HAP-1 (cell line): ENCODE data around the gene FPR3.

Source experiments
- DNase-seq, 2 experiments: peaks; one replicate each; pipeline ENCODE4 v3.0.0-alpha.2; 2016 to 2020; ENCODE audit warnings: low spot score in 2 of 2
- H3K27me3 ChIP-seq: fragments of 250-450 bp; sonication (Bioruptor Pico); 2 replicates; pipeline ENCODE4 v1.5.1; 2020; ENCODE audit warnings: low read depth, mild to moderate bottlenecking, moderate library complexity
- H3K36me3 ChIP-seq: fragments of 250-450 bp; sonication (Bioruptor Pico); replicated peaks from 2 replicates; pipeline ENCODE4 v1.5.1; 2020; ENCODE audit warnings: mild to moderate bottlenecking
- H3K4me1 ChIP-seq: fragments of 250-450 bp; sonication (Bioruptor Pico); 2 replicates; pipeline ENCODE4 v1.5.1; 2020; ENCODE audit warnings: mild to moderate bottlenecking
- H3K4me3 ChIP-seq: fragments of 250-450 bp; sonication (Bioruptor Pico); 2 replicates; pipeline ENCODE4 v1.5.1; 2020; ENCODE audit warnings: mild to moderate bottlenecking, moderate library complexity
- H3K9me3 ChIP-seq: fragments of 250-450 bp; sonication (Bioruptor Pico); 2 replicates; pipeline ENCODE4 v1.5.1; 2020; ENCODE audit warnings: mild to moderate bottlenecking, moderate library complexity
- in situ Hi-C: fragments of 300-500 bp; cut with MboI; formaldehyde crosslinking; loops from 3 replicates; pipeline ENCODE4 v1.14.3; 2020; ENCODE audit warnings: low sequenced_read_pairs, inconsistent platforms, mixed read lengths

The FPR3 gene, protein sequence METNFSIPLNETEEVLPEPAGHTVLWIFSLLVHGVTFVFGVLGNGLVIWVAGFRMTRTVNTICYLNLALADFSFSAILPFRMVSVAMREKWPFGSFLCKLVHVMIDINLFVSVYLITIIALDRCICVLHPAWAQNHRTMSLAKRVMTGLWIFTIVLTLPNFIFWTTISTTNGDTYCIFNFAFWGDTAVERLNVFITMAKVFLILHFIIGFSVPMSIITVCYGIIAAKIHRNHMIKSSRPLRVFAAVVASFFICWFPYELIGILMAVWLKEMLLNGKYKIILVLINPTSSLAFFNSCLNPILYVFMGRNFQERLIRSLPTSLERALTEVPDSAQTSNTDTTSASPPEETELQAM

DNA sequence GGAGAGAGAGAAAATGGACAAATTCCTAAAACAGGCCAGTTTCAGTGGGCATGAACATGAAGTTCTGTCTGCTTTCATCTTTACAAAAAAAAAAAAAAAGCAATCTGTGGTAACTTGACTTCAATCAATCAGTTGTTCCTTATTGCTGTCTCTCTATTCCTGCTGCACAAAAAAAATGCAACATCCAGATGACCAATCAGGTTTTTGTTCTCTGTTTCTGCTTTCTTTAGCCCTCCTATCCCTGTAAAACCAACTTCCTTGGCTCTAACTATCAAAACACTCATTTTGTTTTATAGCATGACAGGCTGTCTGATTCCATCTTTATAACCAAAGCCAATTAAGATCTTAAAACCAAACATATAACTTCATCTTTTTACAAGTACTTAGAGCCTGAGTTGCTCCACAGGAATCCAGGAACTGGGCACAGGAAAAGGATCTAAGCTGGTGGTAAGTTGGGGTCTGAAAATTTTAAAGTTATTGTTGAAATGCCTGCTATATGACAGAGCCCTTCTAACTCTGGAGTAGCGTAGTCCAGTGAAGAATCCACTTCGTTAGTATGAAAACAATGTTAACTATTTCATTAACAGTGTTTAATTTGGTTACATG, at the start of gene FPR3:
Gene FPR3 (plus strand): TSS at position 273 of the 606 bp plus-strand sequence. CDS start 28,592 bp downstream, outside the sequence.
- H3K4me1 ChIP-seq = no peaks in the 10 kb centered on the region
- in situ Hi-C loops = no loop called here
- H3K9me3 ChIP-seq = no peaks in the 10 kb centered on the region
- no peak for DNase-seq
- H3K36me3 ChIP-seq = no peaks in the 10 kb centered on the region
- no peaks in the 10 kb centered on the region for H3K27me3 ChIP-seq
- no peak within 1 kb of the TSS for H3K4me3 ChIP-seq

GRCh38 chr19:51746731-51747130, 48.2 kb upstream of the FPR3 start:
- Histone ChIP-seq H3K4me1 (no peaks in the 10 kb centered on the region), H3K27me3 (no peaks in the 10 kb centered on the region), H3K36me3 (no peaks in the 10 kb centered on the region), H3K4me3 (no peak overlapping the region), H3K9me3 (no peaks in the 10 kb centered on the region)
- no peak for DNase-seq
- in situ Hi-C loops = no loop called here

DNA sequence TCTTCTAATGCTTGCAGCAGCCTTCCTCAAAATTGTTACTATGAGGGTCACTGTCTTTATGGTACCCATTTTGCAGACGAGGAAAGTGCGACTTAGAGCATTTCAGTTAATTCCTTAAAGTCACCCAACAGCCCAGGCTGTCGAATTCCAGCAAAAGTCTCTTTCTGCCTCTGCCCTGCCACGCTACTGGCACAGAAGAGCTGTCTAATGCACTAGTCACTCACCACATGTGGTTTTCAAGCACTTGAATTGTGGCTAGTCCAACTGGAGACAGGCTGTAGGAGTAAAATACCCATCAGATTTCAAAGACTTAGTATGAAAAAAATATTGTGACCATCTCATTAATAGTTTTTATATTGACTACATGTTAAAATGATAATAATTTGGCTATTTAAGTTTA, 45.0 kb upstream of the FPR3 start:
- Histone ChIP-seq H3K4me3 (no peak overlapping the region), H3K36me3 (no peaks in the 10 kb centered on the region), H3K9me3 (no peaks in the 10 kb centered on the region), H3K27me3 (no peaks in the 10 kb centered on the region), H3K4me1 (no peaks in the 10 kb centered on the region)
- in situ Hi-C loops = no loop called here
- DNase-seq = no peak

GRCh38 chr19:51750400-51751094, 44.4 kb upstream of the FPR3 start:
- H3K4me3 ChIP-seq = no peak overlapping the region
- no peaks in the 10 kb centered on the region for H3K4me1 ChIP-seq
- no peaks in the 10 kb centered on the region for H3K27me3 ChIP-seq
- H3K9me3 ChIP-seq = no peaks in the 10 kb centered on the region
- DNase-seq = no peak
- H3K36me3 ChIP-seq = no peaks in the 10 kb centered on the region
- in situ Hi-C loops = no loop called here

DNA sequence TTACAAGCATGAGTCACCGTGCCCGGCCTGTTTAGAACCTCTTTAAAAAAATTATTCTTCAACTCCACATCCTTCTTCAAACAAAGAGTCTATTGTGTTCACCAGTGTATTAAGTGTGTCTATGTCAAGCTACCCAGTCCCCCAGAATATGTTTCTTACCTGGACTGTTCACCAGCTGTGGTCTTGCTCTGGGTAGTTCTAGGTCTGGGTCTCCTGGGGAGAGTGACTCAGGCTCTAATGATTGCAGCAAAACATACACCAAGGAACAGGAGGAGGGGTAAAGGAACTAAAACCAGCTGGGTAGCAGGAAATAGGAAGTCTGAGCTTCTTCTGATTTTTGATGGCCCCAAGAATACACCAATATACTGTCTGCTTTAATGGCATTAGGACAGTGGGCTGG, 43.3 kb upstream of the FPR3 start, which contains the start of gene FPR1:
Gene FPR1 (minus strand): TSS at position 224 of the 400 bp plus-strand sequence. CDS start 4,884 bp downstream, outside the sequence.
- no peaks in the 10 kb centered on the region for H3K27me3 ChIP-seq
- H3K4me1 ChIP-seq = no peaks in the 10 kb centered on the region
- no peak for DNase-seq
- H3K36me3 ChIP-seq = no peaks in the 10 kb centered on the region
- in situ Hi-C loops = no loop called here
- H3K9me3 ChIP-seq = no peaks in the 10 kb centered on the region
- H3K4me3 ChIP-seq = no peak within 1 kb of the TSS

GRCh38 chr19:51754109-51754508, 40.8 kb upstream of the FPR3 start:
- H3K4me1 ChIP-seq = no peaks in the 10 kb centered on the region
- H3K36me3 ChIP-seq = no peaks in the 10 kb centered on the region
- H3K4me3 ChIP-seq = no peak overlapping the region
- H3K27me3 ChIP-seq = no peaks in the 10 kb centered on the region
- H3K9me3 ChIP-seq = no peaks in the 10 kb centered on the region
- in situ Hi-C loops = no loop called here
- DNase-seq = no peak

DNA sequence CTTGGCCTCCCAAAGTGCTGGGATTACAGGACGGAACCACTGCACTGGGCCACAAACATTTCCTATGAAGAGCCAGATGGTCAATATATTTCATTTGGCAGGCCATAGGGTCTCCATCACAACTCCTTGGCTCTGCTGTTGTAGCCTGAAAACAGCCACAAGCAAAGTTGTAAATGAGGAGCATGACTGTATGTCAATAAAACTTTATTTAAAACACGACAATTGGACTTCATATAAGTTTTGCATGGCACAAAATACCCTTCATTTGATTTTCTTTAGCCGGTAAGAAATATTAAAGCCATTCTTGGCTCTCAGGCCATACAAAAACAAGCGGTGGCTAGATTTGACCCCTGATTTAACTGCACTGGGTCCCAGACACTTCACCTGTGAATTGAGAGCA, 40.2 kb upstream of the FPR3 start:
- Histone ChIP-seq H3K9me3 (no peaks in the 10 kb centered on the region), H3K4me1 (no peaks in the 10 kb centered on the region), H3K27me3 (no peaks in the 10 kb centered on the region), H3K4me3 (no peak overlapping the region), H3K36me3 (no peaks in the 10 kb centered on the region)
- no peak for DNase-seq
- in situ Hi-C loops = no loop called here

DNA sequence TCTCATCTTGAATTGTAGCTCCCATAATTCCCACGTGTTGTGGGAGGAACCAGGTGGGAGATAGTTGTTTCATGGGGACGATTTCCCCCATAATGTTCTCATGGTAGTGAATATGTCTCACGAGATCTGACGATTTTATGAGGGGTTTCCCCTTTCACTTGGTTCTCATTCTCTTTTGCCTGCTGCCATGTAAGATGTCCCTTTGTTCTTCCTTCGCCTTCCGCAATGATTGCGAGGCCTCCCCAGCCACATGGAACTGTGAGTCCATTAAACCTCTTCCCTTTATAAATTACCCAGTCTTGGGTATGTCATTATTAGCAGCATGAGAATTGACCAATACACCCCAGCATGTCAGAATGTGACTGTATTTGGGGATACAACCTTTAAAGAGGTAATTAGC, 39.4 kb upstream of the FPR3 start:
- no peaks in the 10 kb centered on the region for H3K4me1 ChIP-seq

DNA sequence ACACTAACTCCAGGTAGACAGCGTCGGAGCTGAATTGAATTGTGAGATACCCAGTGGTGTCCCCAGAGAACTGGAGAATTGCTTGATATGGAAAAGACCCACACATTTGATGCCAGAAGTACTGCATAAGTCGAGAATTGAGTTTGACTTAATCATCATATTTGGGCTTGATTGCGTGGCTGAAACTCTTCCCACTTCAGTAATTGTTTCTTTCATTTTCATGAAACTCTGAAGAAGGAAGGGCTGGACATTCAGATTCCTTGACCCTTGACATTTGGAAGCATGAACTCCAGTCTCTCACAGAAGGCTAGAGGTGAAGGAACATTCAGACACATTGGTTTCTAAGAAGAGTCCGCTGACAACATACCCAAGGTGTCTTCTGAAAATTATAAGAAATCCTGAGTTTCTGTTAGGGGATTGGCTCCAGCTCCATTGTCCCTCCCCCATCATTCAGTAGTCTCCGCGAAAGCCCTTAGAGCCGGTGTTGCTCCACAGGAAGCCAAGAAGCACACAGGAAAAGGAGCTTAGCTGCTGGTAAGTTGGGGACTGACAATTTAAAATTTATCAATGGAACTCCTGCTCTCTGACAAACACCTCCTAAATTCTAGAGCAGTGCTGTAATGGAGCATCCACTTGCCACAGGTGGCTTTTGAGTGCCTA, 34.1 kb upstream of the FPR3 start, which contains the start of gene FPR2:
Gene FPR2 (plus strand): TSS at position 484 of the 660 bp plus-strand sequence. CDS start 7,479 bp downstream, outside the sequence.
- H3K9me3 ChIP-seq = no peaks in the 10 kb centered on the region
- H3K4me1 ChIP-seq = no peaks in the 10 kb centered on the region
- in situ Hi-C loops = no loop called here
- H3K27me3 ChIP-seq = no peaks in the 10 kb centered on the region
- no peak for DNase-seq
- no peak within 1 kb of the TSS for H3K4me3 ChIP-seq
- no peaks in the 10 kb centered on the region for H3K36me3 ChIP-seq

More for the DNA sequence above, 39.4 kb upstream of the FPR3 start:
- Histone ChIP-seq H3K4me3 (no peak overlapping the region), H3K9me3 (no peaks in the 10 kb centered on the region), H3K36me3 (no peaks in the 10 kb centered on the region), H3K27me3 (no peaks in the 10 kb centered on the region)
- in situ Hi-C loops = no loop called here
- no peak for DNase-seq

DNA sequence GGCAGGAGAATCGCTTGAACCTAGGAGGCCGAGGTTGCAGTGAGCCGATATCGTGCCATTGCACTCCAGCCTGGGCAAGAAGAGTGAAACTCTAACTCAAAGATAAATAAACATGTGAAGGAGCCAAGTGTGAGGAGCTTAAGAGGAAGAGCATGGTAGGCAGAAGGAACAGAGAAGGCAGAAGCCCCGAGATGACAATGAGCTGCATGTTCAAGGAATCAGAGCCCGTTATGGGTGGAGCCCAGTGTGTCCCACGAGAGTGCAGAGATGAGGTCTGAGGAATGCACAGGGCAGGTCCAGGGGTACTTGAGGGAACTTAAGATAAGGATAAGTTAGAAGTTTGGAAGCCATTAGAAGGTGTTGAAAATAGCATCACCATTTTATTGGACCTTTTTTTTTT, 33.3 kb upstream of the FPR3 start:
- DNase-seq = no peak
- Histone ChIP-seq H3K27me3 (no peaks in the 10 kb centered on the region), H3K9me3 (no peaks in the 10 kb centered on the region), H3K4me3 (no peak overlapping the region), H3K36me3 (no peaks in the 10 kb centered on the region), H3K4me1 (no peaks in the 10 kb centered on the region)
- in situ Hi-C loops = no loop called here

GRCh38 chr19:51765086-51765485, 29.9 kb upstream of the FPR3 start:
- no peak overlapping the region for H3K4me3 ChIP-seq
- no peaks in the 10 kb centered on the region for H3K9me3 ChIP-seq
- no peaks in the 10 kb centered on the region for H3K36me3 ChIP-seq
- no peaks in the 10 kb centered on the region for H3K4me1 ChIP-seq
- in situ Hi-C loops = no loop called here
- DNase-seq = no peak
- H3K27me3 ChIP-seq = no peaks in the 10 kb centered on the region

DNA sequence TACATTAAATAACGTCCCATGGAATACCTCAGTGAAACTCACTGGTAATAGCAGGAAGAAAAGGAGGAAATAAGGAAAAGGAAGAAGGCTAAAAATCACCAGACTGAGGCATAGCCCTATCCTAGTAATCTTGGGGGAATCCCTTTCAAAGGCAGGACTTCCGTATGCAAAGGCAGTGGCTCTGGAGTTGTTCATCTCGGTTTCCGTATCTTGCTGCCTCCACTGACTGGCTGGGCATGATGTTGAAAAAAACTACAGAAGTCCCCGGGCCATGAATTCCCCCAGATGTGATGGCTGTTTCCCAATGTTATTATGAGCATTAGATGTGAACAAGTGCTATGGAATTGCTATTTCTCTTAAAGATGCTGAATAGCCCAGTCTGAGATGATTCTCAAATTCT, 28.5 kb upstream of the FPR3 start:
- H3K4me1 ChIP-seq = no peaks in the 10 kb centered on the region
- H3K27me3 ChIP-seq = no peaks in the 10 kb centered on the region
- H3K9me3 ChIP-seq = no peaks in the 10 kb centered on the region
- no peak overlapping the region for H3K4me3 ChIP-seq
- no peaks in the 10 kb centered on the region for H3K36me3 ChIP-seq
- in situ Hi-C loops = no loop called here
- DNase-seq = no peak

- Histone ChIP-seq H3K4me1 (no peaks in the 10 kb centered on the region), H3K9me3 (no peaks in the 10 kb centered on the region), H3K27me3 (no peaks in the 10 kb centered on the region), H3K36me3 (no peaks in the 10 kb centered on the region), H3K4me3 (no peak overlapping the region)
- DNase-seq = no peak
- in situ Hi-C loops = no loop called here
These were observed 23.4 kb upstream of the FPR3 start for GRCh38 chr19:51771376-51772130.
